Left ventricle myocardium superior (tissue), 1 donor: ENCODE results near the gene MOCS1. TPM values are rescaled to one million over a fixed set of nuclear protein-coding genes. Genes with fewer than 3 reads are reported as not detected.
"Not testable (repeated sequence)": the region's sequence is repeated elsewhere in the genome, so short reads cannot be mapped to it uniquely, and the experiment has no call there.

Experiments used
- ATAC-seq: fragments of 200-7000 bp; cut with Tn5 transposase; one replicate; pipeline ENCODE4 v1.9.1; 2020; ENCODE audit warnings: mild to moderate bottlenecking, moderate library complexity
- DNase-seq: peaks from one replicate; pipeline ENCODE4 v3.0.0-alpha.2; 2020
- intact Hi-C: fragments of 100-400 bp; cut with micrococcal nuclease; formaldehyde crosslinking; loops from one replicate; pipeline ENCODE4 v1.11.0; 2022
- long read RNA-seq: library from polyadenylated mRNA; unstranded; transcript quantifications from one replicate; pipeline ENCODE4 v2.0.0, GENCODE V29; 2021
- total RNA-seq: library from RNA; stranded (reverse); fragmentation: NEBNext Ultra II Directional; extraction: Animal tissue kit (Norgen Biotek cat#: 25700); gene quantifications from one replicate; pipeline ENCODE4 v1.2.1, GENCODE V29; 2021
- donor health status: DM: no; HTN: yes; CAD: no; lungs with severe emphysema.

The MOCS1 gene
- total RNA-seq, result 24.7 TPM
- long read RNA-seq, full-length matches to known transcripts, result 37 of 72 reads
- long read RNA-seq, partial matches to known transcripts, result 4 of 72 reads
- long read RNA-seq, other reads (novel, unspliced or antisense), result 31 of 72 reads

DNA sequence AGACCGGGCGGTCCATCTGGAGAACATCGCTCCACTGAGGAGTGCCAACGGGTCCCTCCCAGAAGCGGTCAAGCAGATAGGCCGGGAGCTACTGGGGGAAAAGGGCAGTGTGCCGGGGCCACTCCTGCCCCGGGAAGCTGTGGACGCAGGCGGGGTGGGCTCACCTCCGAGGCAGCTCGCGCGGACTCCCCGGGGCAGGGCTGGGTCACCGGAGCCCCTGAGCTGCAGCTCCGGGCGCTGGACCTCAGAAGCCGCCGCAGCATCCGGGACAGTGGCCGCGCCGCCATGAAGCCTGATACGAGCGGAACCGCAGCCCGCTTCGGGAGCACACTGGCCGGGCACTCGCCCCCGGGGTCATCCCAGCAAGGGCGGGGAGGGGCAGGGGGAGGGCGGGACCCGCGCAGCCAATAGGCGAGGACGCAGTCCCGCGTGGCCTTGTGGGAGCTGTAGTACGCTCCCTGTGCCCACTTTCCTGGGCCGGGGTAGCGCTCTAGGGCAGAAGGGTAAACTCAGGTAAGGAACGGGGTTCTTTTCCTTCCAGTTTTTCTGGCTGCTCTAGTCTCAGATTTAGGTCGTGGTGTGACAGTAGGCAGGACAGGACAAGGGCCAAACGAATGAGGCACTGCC lies at the start of gene MOCS1:
TSS of gene MOCS1 (minus strand) at position 332 of the 627 bp plus-strand sequence. CDS start at position 287, 45 bp downstream.
- ATAC-seq, result peak; percentile 96
- peak; percentile 94 for DNase-seq
- intact Hi-C loops, result no loop called here

DNA sequence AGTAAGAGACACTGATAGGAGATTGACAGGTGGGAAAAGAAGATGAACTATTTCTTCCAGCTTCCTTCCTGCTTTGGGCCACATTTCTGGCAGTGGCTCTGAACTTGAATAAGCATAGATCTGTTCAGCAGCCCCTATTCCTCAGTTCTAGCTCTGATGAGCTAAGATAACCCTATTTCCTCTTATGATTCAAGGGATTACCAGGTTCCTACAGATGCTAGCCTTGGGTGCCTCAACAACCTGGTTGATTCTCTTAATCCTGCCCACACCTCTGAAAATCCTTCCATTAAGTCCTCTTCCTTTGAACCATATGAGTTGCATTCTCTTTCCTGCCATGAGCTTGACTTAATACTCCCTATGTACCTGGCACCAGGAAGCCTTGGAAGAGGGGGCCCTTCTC lies 49.8 kb upstream of the MOCS1 start:
- DNase-seq, result no peak
- intact Hi-C loops, result no loop called here

DNA sequence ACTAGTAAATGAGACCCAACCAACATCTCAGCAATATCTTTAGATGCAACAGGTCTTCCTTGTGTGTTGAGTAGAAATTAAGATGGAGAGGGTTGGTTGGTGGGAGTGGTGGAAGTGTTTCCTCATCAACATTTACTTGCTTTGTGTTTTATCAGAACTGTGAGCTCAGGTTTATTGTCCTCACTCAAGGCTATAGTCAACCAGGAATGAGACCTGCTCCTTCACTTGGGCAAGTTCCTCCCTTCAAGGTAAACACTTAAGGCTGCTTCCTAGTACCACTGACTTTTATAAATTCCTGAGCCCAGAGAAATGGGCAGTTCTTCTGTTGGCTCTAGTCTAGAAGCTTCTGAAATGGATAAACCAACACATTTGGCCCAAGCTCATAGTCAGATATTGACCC lies 48.9 kb upstream of the MOCS1 start:
- intact Hi-C loops, result no loop called here

More for the DNA sequence above, 49.8 kb upstream of the MOCS1 start:
- no peak for ATAC-seq

DNA sequence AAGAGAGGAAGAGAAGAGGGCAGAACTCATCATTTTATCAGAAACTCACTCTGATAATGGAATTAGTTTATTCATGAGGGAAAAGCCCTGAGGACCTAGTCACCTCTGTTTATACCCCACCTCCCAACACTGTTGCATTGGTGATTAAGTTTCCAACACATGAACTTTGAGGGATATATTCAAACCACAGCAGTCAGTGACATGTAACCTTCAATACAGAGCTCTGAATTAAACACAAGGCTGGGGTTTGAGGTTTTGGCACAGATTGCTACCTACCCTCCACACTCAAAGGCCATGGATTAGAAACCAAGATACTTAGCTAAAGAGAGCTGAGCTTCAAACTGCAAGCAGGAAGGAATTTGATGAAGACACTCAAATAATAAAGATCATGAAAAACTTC lies 48.5 kb upstream of the MOCS1 start:
- ATAC-seq, result no peak
- no peak for DNase-seq
- intact Hi-C loops, result no loop called here

More for the DNA sequence above, 48.9 kb upstream of the MOCS1 start:
- DNase-seq (no peak), ATAC-seq (no peak)

DNA sequence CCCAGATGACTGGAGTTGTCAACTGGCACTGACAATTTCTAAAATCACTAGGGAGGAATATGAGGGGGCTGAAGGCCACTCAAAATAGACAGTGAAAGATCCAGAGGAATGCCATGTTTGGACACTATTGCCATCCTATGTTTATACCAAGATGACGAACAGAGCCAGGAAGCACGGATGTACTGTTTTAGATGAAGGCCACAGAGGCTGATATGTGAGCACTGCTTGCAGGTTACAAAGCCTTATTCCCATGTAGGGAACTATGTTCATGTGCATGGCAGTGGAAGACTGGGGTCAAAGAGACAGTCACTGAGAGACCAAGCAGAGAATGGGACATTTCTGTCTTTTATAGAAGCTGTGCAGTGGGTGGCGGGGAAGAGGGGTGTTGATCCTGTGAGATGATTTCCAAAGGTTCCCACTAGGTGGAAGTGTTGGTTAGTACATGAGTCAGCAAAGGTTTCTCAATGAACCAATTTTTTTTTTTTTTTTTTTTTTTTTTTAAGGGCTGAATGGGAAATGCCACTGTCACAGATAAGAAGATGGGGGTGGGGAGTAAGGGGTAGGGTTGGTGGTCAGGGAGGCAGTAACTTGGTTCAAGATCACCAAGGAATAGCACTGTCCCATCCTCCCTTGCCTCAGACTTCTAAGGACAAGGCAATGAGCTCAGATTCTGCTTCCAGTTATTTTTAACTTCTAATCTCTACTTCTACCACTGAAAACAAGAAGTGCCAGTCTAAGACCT lies 46.7 kb upstream of the MOCS1 start:
- peak; percentile 82 for ATAC-seq
- intact Hi-C loops, result no loop called here
- DNase-seq, result no peak

DNA sequence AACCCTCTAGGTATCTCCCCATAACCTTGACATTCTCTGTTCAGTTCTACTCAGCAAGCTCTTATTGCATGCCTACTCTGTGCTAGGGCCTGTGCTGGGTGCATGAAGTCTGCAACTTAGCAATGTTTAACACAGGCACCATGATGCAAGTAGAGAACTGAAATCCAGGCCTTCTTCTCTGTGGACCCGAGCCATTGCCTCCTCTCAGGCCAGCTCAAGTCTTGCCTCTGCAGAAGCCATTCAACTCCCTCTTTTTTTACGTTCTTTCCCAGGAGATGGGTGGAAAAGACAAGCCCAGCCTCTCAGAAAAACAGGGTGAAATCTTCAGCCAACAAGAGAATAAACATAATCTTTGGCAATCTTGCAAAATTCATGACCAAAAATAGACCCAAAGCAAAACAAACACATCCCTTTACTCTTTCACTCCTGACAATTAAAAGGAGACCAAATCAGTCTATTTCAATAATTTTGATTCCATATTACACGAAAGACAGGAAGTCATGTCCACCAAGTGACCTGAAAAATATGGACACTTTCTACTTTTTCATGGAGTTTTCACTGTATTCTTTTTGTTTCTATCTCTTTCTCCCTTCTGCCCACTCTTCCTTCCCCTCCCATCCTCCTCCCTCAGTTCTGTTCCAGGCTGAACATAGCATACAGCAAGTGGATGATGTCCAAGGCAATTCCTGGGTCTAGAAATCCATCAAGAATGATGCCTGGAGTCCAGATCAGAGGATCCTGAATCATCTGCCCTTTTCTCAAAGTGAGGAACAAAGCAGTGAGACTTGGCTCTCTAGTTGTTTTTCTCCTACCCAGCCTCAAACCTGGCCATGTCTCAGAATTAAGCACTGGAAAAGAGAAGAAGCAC lies 45.4 kb upstream of the MOCS1 start:
- intact Hi-C loops, result no loop called here
- DNase-seq, result no peak
- peak; percentile 51 for ATAC-seq

DNA sequence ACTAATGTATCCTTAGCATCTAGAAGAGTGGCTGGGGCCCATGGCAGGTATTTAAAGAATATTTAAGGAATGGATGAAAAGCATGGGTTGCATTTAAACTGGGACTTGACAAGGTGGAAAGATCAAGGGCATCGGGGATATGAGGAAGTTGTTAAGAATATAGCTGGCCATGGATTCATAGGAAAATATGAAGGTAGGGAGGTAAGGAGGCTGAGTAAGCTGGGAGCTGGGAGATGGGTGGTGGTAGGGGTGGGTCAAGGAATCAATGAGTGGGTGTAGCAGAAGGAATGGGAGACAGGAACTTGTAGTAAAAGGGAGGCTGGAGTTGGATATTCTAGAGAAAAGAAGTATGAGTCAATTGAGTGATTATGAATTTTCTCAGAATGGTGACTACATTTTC lies 44.0 kb upstream of the MOCS1 start:
- no peak for DNase-seq
- intact Hi-C loops, result no loop called here
- ATAC-seq, result no peak

DNA sequence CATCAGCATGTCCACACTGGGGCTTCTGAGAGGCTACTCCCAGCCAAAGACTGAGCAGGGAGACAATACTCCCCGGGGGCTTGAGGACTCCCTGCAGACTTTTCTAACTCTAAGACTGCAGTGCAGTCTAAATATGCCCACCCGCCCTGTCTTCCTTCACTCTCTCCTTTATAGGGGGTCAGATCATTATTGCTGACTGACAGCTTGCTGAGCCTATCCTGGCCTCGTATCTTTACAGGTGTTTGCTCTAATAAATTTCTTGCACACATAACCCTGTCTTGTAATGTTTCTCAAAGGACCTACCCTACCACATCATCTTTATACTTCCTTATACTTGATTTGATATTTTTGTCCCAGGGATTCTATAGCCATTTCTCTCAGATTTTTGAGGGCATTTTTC lies 39.4 kb upstream of the MOCS1 start:
- no peak for DNase-seq
- intact Hi-C loops, result no loop called here
- no peak for ATAC-seq

DNA sequence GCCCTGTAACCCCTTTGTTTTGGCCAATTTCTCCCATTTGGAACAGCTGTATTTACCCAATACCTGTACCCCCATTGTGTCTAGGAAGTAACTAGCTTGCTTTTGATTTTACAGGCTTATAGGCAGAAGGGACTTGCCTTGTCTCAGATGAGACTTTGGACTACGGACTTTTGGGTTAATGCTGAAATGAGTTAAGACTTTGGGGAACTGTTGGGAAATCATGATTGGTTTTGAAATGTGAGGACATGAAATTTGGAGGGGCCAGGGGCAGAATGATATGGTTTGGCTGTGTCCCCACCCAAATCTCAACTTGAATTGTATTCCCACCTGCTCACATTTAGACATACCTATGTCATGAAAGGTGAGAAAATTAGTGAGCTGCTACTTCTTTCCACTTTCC lies 38.5 kb upstream of the MOCS1 start:
- ATAC-seq, DNase-seq, intact Hi-C loops: not testable (repeated sequence)

DNA sequence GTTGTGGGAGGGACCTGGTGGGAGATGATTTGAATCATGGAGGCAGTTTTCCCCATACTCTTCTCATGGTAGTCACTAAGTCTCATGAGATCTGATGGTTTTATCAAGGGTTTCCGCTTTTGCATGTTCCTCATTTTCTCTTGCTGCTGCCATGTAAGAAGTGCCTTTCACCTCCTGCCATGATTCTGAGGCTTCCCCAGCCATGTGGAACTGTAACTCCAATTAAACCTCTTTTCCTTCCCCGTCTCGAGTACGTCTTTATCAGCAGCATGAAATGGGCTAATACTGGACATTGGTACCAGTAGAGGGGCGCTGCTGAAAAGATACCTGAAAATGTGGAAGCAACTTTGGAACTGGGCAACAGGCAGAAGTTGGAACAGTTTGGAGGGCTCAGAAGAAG lies 36.9 kb upstream of the MOCS1 start:
- DNase-seq, ATAC-seq, intact Hi-C loops: not testable (repeated sequence)

DNA sequence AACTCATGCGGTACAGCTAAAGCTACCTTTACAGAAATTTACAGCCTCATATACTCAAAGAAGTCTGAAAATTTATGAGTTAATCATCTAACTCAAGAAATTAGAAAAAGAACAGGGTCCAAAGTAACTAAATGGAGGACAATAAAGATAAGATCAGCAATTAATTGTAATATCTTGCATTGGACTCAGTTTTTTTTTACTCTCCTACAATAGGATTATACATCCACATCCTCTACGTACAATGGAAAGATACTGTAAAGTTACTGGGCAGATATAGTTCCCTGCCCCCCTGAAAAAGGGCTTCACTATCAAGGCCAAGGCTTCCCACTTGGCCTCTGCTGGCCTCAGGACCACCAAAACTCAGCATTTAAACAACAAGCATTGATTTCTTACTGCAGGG lies 31.5 kb upstream of the MOCS1 start:
- DNase-seq, result no peak
- intact Hi-C loops, result no loop called here
- no peak for ATAC-seq

DNA sequence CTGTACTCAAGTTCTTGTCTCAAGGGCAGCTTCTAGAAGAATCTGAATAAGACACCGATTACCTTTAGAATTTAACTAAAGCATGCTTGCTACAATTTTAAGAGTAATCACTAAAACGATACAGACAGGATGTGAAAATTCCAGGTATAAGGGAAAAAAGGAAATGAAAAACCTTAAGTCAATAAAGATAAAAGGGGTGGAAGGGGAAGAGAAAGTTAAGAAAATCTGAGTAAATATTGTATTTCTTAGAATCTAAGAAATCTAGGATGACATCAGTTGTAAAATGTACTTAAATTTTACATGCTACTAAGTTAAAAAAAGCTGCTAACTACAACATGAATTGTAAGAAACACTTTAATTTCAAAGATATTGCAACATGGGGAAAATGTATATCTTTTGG lies 30.3 kb upstream of the MOCS1 start:
- intact Hi-C loops, result no loop called here
- ATAC-seq (no peak), DNase-seq (no peak)

DNA sequence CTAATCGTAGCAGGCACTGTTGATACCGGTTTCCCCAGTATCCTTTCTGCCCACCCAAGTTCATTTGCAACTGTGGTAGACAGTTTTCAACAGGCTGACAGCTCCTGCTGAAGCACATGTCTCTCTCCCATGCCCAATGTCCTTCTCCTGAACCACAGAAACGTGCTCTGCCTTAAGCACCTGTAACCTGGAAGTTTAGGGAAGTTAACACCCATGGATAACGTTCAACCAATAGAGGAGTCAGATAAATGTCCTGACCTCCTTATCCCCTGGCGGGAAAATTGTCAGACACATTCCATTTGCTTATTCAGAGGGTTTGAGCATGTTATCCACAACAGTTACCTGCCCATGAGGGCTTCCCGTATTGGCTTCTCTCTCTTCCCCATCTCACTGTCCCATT lies 29.8 kb upstream of the MOCS1 start:
- ATAC-seq (no peak), DNase-seq (no peak)
- intact Hi-C loops, result no loop called here

DNA sequence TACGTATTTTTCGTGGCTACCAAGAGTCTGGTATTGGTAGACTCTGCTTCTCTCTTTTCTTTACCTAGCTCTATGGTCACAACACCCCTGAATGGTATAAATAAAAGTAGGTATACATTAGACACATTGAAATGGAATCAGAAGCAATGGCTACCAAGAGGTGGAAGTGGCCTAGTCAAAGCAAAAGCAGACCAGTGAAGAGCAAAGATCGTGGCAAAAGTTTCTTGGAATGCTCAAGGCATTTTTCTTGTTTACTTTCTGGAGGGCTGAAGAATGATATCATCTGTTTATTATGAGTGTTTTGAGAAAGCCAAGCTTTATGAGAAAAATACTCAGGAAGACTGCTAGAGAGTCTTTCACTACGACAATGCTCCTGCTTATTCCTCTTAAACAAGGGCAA lies 28.6 kb upstream of the MOCS1 start:
- intact Hi-C loops, result no loop called here
- DNase-seq (no peak), ATAC-seq (no peak)

DNA sequence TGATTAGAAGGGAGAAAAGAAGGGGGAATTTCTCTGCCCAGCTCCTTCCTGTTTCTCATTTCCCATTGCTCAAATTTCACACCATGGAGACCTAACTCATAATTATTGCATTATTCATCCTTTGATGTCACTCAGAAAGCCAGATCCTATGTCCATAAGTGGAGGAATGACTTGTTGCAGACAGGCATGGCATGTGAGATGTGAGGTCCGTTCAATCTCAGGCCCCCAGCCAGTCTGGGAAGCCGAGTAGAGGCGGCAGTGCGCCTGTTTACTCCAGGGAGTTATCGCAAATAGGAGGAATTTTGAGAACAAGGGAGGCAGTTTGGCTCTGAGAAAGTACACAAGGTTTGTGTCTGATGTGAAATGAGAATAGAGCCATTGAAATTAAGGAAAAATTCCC lies 26.9 kb upstream of the MOCS1 start:
- intact Hi-C loops, result no loop called here
- ATAC-seq, result peak; percentile 64
- peak; percentile 49 for DNase-seq

DNA sequence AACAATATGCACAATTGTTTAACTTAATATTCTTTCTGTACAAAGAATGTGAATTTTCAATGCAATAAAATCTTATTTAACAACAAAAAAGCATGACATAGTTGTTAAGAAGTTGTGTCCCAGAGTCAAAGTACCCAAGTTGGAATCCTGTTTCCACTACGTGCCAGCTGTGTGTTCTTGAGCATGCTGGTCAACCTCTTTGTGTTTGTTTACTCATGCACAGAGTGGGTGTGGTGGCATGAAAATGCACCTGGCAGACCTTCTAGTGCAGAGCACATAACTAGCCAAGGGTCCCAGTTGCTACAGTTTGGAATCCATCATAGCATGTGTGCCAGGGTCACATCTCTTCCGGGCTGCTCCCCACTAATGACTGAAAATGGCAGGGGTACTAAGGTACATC lies 24.7 kb upstream of the MOCS1 start:
- no peak for ATAC-seq
- no peak for DNase-seq
- intact Hi-C loops, result no loop called here

DNA sequence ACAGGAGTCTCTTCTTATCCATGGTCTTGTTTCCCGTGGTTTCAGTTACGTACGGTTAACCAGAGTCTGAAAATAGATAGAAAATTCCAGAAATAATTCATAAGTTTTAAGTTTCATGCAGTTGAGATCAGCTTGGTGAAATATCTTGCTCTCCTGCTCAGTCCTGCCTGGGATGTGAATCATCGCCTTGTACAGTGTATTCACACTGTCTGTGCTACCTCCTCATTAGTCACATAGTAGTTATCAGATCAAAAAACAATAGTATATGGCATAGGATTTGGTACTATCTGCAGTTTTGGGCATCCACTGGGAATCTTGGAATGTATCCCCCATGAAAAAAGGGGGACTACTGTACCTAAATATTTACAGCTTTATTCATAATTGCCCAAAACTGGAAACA lies 22.7 kb upstream of the MOCS1 start:
- intact Hi-C loops, result no loop called here
- ATAC-seq (no peak), DNase-seq (no peak)

DNA sequence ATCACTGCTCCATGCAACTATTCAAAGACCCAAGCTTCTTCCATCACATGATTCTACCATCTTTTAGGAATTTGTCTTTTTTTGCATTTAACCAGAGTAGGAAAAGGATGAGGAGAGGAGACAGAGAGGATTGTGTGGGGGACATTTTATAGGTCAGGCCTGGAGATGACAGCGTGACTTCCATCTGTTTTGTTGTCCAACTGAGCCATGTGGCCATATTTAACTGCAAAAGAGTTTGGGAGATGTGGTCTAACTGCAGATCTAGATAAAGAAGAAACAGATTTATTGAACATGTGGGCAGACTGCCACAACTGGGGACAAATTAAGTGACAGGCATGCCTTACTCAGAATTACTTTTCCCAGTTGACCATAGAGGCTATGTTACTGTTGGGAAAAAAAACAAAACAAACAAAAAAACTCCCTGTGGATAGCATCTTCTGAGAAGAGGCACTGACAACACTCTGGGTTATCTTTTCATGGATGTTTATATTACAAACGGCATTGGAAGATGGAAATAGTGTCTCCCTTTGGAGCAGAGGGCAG lies 18.9 kb upstream of the MOCS1 start:
- no peak for DNase-seq
- intact Hi-C loops, result no loop called here
- peak; percentile 48 for ATAC-seq

DNA sequence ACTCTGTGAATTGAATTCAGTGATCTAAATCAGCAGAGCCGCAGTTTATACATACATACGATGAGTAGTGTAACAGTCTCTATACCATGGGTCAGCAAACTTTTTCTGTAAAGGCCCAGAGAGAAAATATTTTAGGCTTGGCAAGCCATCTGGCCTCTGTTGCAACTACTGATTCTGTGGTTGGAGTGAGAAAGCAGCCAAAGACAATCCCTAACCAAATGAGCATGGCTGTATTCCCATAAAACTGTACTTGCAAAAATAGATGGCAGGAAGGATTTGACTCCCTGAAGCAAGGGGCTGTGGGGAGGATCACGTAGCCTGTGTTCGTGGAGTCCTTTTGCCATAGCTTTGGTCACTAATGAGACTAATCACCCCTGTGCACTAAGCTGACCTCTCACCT lies 17.9 kb upstream of the MOCS1 start:
- intact Hi-C loops, result no loop called here
- ATAC-seq, result peak; percentile 71
- DNase-seq, result no peak

DNA sequence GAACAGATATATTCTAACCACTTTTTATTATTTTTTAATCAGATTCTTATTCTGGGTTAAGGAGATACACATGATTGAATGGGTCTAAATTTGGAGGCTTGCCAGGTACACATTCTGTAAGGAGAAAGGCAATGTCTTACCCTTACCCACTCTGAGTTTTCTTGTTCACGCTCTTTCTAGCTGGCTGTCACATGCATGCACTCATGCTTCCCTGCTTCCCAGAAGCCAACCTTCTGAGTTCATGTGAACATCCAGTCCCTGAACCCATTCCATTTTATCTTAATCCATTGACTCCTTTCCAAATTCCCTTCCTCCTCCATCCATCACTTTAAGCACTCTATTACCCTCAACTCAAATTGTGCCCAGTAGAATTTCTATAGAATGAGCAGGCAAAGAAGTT lies 17.5 kb upstream of the MOCS1 start:
- ATAC-seq, result peak; percentile 73
- intact Hi-C loops, result no loop called here

More for the DNA sequence above, 17.5 kb upstream of the MOCS1 start:
- no peak for DNase-seq
